NCI-H128 (cell line): ENCODE results near the gene TTYH2.

ENCODE experiments used
- DNase-seq: peaks from one replicate; lab custom pipeline; 2025; ENCODE audit not compliant: unreplicated experiment; lab: John Stamatoyannopoulos, UW

Gene TTYH2

DNA sequence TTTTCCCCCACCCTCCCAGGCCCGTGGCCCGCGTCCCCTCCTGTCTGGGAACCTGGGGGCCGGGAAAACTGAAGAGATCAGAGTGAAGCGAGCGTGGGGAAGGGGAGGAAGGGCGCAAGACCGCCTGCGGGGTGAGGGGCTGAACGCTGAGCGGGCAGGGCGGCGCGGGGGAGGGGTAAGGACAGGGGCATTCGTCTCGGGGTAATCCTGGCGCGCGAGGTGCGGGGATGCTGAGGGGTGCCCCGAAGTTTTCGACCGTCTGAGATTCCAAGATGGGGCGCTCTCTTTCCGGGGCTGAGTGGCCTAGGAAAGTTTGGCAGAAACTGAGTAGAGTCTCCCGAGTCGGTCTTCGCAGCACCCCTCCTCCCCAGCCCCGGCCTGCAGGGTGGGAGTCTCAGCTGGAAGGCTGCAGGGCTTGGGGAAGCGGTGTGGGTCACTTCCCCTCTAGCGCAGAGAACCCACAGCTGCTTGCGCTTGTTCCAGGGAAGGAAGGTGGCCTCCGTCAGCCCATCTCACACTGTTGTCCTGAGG is 555 bp downstream of the TTYH2 start:
- DNase-seq: no peak

GRCh38 chr17:74214484-74215341 is 1.3 kb downstream of the TTYH2 start:
- no peak for DNase-seq

GRCh38 chr17:74215342-74215727 is 2.0 kb downstream of the TTYH2 start:
- no peak for DNase-seq

DNA sequence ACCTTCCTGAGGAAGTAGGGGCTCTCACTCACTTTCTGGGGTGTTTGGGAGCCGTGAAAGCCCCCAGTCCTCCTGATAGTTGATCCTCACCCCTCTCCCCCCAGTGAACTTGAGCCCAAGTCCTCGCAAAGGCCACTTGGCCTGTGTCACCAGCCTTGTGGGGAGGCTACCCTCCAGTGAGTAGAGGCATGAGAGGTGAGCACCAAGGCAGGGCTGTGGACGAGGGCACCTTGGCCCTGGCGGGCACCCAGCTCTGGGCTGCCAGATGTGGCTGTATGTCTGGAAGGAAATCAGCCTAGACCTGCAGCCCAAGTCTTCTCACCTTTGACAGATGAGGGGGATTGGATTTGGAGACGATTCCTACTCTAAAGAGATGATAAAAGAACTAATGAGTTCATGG is 3.1 kb downstream of the TTYH2 start:
- no peak for DNase-seq

DNA sequence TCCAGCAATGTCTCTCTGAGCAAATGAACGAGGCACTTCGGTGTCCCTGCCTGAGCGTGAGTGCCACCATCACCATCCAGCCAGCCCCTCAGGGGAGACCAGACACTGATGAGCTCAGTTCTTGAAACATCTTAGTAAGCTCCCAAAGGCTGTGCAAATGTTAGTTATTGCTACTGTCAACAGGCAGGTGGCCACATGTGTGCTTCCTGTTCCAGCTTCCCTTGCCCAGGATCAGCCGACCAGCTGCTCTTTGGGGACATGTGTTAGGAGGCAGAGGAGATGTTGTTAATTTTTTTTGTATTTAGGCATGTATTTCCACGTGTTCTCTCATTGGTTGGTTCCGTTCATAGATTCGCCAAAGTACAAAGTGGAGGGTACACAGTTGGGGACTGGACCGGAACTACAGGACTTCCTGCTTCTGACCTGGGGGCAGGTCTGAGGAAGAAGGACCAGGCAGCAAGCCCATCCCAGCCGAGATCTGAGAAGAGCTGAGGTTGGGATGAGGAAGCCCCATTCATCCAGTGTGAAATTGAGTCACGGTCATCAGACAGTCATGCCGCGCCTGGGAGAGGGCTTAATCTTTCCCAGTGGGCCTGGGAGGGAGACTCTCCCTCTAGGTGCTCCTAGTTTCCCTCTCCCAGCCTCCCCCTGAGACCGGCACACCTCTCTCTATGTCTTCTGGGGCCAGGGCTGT is 3.8 kb downstream of the TTYH2 start:
- DNase-seq: no peak

- DNase-seq: no peak
Observed at GRCh38 chr17:74217888-74218287, 4.5 kb downstream of the TTYH2 start.

- no peak for DNase-seq
Observed at GRCh38 chr17:74218436-74218835, 5.1 kb downstream of the TTYH2 start.

GRCh38 chr17:74219576-74220133 is 6.3 kb downstream of the TTYH2 start:
- no peak for DNase-seq

- DNase-seq: no peak
Observed at GRCh38 chr17:74220219-74220618, 6.8 kb downstream of the TTYH2 start.

GRCh38 chr17:74220946-74221818 is 7.8 kb downstream of the TTYH2 start:
- no peak for DNase-seq

DNA sequence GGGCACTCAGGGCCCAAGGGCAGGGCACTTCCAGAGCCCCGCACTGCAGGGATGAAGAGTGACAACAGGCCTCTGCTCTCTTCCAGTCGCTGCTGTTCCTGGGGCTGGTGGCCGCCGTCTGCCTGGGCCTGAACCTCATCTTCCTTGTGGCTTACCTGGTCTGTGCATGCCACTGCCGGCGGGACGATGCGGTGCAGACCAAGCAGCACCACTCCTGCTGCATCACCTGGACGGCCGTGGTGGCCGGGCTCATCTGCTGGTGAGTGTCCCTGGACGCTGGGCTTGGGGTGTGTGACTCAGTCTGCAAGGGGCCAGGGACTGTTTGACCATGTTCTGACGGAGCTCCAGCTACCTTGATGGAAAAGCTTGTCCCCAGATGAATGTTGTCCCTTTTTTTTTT is 9.0 kb downstream of the TTYH2 start:
- no peak for DNase-seq

- DNase-seq: no peak
Observed at GRCh38 chr17:74223901-74224300, 10.5 kb downstream of the TTYH2 start.

DNA sequence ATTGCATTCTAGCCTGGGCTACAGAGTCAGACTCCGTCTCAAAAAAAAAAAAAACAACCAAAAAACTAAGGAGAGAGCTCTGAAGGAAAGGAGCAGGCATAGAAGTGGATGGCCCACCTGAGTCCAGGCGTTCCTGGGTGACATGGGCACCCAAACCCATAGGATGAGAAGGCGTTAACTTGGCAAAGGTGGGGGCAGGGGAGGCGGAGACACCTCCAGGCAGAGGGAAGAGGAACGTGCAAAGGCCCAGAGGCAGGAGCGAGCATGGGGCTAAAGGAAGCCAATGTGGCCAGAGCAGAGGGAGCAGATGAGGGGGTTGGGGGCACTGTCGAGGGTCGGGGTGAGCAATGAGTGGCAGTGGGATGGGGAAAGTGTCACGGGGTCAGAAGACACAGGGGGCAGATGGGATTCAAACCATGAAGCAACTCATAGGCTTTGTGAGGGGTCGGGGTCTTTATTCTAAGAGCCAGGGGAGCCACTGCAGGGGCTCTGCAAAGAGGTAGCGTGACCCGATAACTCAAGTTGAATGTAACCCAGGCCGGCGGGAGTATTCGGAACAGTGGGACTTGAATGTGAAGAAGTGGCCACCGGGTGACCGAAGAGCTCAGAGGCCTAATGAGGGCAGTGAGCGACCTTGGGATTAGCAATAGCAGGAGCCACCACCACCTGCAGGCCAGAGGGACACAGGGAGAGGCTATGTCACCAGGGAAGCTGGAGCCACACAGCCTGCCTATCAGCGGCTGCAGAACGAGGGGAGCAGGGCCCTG is 11.8 kb downstream of the TTYH2 start:
- DNase-seq: no peak

DNA sequence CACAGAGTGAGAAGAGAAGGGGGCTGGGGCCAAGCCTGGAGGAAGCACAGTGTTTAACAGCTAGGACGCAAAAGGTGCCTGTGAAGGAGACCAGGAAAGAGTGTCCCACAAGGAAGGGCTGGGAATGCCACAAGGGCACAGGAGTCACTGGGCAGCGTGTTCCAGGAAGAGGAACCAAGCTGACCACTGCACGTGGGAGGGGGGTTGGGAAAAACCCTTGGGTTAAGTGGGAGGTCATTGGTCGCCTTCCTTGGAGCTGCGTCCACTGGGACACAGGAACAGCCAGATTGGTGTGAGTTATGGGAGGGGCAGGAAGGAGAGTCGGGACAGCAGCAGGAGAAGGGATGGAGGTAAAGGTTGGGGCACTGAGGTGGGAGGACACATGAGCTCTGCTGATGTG is 12.9 kb downstream of the TTYH2 start:
- DNase-seq: no peak

DNA sequence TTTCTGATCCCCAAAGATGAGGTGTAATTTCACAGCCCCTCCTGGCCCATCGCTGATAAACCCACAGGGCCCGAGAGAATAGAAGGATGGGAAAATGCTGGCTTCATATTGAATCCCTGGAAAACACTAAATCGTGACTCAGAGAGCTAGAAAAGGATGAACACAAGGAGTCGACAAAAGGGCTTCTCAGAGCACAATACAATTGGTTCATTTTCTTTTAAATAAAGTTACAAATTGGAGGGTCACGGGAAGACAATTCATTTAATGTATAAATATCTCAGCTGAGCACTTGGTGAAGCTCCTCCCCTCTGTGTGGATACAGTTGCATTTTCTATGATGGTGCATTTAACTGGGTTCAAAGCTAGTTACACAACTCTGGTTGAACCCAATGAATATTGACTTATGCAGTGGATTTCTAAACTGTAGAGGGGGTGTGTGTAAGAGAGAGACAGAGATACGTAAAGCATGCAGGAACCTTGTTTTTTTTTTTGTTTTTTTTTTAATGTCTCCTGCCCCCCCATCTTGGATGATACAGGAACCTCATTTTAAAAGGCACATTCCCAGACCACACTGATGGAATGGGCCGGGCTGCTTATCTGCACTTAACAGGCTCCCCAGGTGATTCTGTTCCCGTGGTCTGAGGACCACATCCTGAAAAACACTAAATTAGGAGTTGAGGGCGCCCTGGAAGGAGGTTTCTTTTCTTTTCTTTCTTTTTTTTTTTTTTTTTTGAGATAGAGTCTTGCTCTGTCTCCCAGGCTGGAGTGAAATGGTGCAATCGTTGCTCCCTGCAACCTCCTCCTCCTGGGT is 14.1 kb downstream of the TTYH2 start:
- no peak for DNase-seq

- DNase-seq: no peak
Observed at GRCh38 chr17:74228306-74228978, 15.1 kb downstream of the TTYH2 start.

DNA sequence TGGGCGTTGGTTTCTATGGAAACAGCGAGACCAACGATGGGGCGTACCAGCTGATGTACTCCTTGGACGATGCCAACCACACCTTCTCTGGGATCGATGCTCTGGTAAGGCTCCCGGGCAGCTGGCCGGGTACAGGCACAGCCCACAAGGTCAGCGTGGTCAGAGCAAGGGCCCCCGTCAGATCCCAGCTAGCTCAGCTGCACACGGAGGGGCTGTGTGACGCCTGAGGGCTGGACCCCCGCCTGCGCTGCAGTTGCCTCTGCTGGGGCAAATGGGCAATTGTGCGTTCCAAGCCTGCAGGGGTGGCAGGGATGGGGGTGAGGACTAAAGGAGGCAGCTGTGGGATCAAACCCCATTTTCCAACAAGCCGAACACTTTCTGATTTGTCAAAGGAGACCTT is 17.5 kb downstream of the TTYH2 start:
- no peak for DNase-seq

DNA sequence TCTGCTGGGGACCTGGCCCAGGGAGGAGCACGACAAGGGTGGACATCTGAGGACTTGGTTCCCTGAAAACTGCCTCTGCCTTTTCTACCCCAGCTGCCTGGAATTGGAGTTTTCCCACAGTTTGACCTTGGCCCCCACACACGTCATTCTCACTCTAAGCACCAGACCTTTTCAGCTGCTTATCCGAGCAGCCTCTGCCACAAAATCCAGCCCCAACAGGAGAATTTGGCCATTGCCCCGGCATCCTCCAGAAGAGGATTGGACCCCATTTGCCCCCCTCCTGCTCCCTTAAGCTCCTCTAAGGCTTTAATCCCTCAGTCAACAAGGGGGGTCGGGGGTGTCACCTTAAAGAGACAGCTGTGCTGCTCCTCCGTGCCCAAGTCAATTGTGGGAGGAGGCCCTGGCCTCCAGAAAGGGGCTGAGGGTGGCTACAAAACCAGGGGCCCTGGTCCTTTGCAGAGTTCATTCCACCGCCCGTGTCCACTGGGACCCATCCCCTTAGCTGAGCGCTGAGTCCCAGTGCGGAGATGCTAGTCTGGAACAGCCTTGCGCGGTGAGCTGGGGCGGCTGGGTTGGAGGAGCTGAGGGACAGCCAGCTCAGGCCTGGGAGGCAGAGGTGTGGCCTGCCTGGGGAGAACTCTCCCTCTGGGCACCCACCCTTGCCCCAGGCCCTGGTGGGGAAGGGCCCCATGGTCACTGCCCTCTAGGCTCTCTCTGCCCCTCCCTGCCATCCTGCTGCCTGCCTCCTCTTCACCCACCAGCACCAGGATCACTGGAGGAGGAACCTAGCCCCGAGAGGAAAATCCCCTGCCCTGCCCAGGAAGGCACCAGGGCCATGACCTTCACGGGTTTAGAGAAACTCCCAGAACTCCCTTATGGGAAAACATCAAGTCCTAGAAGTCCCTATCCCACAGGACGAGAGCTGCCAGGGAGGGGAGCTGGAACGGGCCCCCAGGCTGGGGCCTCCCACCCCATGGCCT is 18.8 kb downstream of the TTYH2 start:
- no peak for DNase-seq
